T-helper 2 cell (primary cell): Measurements from ENCODE around the gene SYNJ2.
"Not testable (repeated sequence)": the region's sequence is repeated elsewhere in the genome, so short reads cannot be mapped to it uniquely, and the experiment has no call there.

Experiments used
- DNase-seq, 5 experiments: peaks; one replicate each; pipeline versions ENCODE4 v3.0.0 to v3.0.0-alpha.2; 2012 to 2022
- total RNA-seq, 2 donors: gene quantifications; one replicate each; lab custom pipeline; 2026; lab: John Stamatoyannopoulos, UW

The SYNJ2 gene, protein sequence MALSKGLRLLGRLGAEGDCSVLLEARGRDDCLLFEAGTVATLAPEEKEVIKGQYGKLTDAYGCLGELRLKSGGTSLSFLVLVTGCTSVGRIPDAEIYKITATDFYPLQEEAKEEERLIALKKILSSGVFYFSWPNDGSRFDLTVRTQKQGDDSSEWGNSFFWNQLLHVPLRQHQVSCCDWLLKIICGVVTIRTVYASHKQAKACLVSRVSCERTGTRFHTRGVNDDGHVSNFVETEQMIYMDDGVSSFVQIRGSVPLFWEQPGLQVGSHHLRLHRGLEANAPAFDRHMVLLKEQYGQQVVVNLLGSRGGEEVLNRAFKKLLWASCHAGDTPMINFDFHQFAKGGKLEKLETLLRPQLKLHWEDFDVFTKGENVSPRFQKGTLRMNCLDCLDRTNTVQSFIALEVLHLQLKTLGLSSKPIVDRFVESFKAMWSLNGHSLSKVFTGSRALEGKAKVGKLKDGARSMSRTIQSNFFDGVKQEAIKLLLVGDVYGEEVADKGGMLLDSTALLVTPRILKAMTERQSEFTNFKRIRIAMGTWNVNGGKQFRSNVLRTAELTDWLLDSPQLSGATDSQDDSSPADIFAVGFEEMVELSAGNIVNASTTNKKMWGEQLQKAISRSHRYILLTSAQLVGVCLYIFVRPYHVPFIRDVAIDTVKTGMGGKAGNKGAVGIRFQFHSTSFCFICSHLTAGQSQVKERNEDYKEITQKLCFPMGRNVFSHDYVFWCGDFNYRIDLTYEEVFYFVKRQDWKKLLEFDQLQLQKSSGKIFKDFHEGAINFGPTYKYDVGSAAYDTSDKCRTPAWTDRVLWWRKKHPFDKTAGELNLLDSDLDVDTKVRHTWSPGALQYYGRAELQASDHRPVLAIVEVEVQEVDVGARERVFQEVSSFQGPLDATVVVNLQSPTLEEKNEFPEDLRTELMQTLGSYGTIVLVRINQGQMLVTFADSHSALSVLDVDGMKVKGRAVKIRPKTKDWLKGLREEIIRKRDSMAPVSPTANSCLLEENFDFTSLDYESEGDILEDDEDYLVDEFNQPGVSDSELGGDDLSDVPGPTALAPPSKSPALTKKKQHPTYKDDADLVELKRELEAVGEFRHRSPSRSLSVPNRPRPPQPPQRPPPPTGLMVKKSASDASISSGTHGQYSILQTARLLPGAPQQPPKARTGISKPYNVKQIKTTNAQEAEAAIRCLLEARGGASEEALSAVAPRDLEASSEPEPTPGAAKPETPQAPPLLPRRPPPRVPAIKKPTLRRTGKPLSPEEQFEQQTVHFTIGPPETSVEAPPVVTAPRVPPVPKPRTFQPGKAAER (N-terminal part only)
- total RNA-seq = 58.6 to 82.0 reads per million in 2 donors

- DNase-seq = peak; percentile 59 to 90 (median 79)
These were observed at the start of gene SYNJ2 for GRCh38 chr6:157981395-157982101. Gene SYNJ2 (plus strand): TSS chr6:157981863. CDS start chr6:157981962, 99 bp downstream.

- no peak for DNase-seq
These were observed 45.9 kb upstream of the SYNJ2 start for GRCh38 chr6:157935786-157936185.

GRCh38 chr6:157937318-157937717, 44.3 kb upstream of the SYNJ2 start:
- DNase-seq = no peak

GRCh38 chr6:157937916-157938315, 43.7 kb upstream of the SYNJ2 start:
- no peak for DNase-seq

GRCh38 chr6:157940375-157941036, 41.2 kb upstream of the SYNJ2 start:
- peak in 2 of 5 experiments; percentile 54 to 72 for DNase-seq

DNA sequence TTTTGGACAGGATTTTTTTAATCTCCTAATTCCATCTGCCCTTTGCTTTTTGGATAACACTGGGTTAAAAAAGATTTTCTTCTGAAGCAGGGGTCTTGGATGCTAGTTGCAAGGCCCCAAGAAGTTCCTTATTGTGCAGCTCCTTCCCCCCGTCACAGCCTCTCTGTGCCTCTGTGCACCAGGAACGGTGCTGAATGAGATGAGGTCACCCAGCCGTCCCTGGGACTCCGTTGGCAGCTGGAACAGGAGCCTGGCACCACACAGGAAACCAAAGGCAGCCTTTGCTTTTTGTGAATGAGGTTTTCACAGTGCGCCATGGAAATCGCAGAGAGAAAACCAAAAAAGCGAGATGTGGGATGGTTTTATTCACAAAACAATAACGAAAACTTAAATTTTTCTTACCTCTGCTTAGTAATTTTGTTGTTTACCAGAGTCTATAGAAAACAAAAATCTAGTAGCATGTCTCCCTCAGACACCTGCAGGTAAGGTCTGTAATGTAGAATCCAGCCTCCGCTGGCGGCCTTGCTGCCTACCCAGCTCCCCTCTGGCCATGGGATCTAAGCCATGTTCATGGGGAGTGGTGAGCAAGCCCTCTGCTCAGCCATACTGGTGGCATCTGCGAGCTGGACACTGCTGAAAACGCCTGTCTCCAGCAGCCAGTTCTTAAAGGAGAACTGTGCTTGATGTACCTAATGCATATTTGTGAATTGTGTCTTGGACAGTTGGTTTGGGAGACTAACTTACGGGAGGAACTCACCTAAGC, 40.4 kb upstream of the SYNJ2 start:
- DNase-seq = no peak

DNA sequence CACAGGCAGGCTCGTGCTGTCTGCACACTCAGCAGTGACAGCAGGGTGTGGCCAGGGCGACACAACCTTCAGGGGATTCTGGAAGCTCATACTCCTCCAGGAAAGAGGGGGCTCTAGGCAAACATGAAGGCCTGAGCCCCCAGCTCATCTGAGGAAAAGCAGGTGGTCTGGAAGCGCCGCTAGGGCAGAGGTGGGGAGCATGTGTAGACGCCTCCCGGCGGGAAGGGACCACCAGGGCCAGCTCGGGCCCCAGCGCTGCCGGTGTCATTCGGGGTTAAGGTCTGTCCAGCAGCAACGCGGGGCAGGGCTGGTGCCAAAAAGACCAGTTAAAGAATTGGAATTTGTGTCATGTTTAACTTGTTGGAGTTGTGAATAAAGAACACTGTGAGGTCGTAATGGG, 39.3 kb upstream of the SYNJ2 start:
- no peak for DNase-seq

GRCh38 chr6:157943249-157943963, 38.3 kb upstream of the SYNJ2 start:
- no peak for DNase-seq

GRCh38 chr6:157943964-157944283, 37.7 kb upstream of the SYNJ2 start:
- no peak for DNase-seq

DNA sequence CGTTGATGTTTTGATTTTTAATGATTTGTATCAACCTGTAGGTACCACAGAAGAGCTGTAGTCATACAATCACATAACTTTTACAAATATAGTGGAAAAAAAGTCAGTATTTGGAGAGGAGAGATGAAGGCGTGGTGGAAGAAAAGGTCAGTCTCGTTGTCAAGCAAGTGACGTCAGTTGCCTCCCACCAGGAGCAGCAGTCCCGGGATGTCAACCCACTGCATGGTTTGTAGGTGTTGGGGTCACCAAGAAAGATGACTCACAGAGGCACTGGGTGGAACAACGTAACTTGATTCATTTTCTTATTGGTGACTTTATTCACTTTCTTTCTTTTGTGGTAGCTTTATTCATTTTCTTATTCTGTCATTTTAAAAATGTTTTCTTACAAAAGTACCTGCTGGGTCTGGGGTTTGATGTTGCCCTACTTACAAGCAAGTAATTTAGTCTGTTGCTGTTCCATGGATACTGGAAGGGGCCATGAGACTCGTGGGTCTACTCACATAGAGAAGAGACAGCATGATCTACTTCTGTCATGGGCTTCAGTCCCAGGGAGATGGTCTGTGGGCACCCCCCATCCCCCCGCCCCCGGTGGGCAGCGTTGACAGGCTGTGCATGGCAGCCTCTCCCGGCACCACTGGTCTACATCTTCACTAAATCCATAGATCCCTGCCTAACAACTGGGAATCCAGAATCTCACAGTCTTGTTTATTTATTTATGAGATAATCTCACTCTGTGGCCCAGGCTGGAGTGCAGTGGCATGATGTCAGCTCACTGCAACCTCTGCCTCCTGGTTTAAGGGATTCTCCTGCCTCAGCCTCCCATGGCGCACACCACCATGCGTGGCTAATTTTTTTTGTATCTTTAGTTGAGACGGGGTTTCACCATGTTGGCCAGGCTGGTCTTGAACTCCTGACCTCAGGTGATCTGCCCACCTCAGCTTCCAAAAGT, 36.4 kb upstream of the SYNJ2 start:
- peak in 1 of 5 experiments; percentile 33 for DNase-seq

DNA sequence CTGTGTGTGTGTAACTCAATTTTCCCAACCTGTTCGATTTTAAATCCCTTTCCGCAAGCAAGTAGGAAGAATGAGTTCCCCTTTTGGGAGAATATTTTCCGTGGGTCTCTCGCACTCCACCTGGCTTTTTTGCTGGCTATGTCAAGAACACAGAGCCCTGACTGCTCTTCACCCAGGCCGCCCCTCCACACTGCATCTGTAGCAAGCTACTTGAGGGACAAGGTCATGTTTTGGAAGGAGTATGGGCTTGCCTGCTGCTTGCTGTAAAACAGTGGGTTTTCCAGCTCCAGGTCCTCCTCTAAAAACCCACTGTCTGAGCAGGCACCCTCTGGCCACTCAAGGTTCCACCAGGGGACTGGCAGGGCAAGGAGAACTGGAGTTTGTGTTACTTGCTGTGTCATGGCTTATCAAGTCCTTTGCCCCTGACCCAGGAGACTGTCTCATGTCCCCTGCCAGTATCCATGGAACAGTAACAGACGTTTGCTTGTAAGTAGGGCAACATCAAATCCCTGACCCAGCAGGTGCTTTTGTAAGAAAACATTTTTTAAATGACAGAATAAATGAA, 35.5 kb upstream of the SYNJ2 start:
- DNase-seq = no peak

DNA sequence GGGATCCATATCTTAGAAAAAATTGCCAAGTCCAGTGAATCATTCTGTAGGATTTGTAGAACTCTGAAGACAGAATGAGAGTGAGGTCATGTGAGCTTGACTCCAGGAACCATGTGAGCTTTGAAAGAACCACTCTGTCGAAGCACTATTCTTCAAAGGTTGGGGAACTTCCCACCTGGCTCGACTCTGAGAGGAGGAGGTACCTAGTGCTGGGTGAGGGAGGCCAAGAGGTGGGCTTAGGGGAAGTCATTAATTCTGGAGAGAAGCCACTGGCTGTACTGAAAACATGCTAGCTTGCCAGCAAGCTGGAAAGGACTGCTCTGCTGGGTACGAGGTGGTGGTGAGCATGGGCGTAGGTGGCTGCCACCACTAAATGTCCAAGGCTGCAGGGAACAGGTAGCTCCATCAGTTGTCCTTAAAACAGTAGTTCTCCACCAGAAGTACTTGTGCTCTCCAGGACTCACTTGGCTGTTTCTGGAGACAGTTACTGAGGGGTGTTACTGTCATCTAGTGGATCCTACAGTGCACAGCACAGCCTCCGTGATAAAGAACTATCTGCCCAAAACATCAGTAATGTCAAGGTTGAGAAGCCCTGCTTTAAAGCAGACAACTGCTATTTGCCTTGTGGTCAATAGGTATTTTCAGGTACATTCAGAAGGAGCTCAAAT, 34.7 kb upstream of the SYNJ2 start:
- DNase-seq = peak in 1 of 5 experiments; percentile 48

GRCh38 chr6:157950899-157951298, 30.8 kb upstream of the SYNJ2 start:
- not testable (repeated sequence) for DNase-seq

GRCh38 chr6:157951828-157952227, 29.8 kb upstream of the SYNJ2 start:
- DNase-seq = no peak

DNA sequence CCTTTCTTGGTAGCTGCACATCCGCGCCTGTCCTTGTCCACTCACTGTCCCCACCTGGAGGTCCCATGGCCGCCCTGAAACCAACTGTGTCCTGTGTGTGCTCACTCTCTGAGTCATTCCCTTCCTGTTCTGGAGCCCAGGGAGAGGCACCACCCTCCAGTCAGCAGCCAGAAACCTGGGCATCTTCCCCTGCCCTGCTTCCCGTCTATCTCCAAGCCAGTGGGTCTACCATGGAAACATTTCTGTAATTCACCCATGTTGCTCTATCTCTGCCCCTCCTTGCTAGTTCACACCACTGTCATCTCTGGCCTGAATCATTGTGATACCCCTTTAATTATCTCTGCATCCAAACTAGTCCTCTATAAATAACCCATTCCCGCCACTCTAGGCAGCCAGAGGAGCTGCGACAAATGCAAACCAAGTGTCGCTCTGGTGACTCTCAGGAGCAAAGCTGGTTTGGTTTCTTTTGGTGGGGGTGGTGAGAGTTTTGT, 28.8 kb upstream of the SYNJ2 start:
- DNase-seq = no peak

- no peak for DNase-seq
These were observed 28.0 kb upstream of the SYNJ2 start for GRCh38 chr6:157953580-157954091.
